ENCODE measurements around the gene ATP5MC2.

DNA sequence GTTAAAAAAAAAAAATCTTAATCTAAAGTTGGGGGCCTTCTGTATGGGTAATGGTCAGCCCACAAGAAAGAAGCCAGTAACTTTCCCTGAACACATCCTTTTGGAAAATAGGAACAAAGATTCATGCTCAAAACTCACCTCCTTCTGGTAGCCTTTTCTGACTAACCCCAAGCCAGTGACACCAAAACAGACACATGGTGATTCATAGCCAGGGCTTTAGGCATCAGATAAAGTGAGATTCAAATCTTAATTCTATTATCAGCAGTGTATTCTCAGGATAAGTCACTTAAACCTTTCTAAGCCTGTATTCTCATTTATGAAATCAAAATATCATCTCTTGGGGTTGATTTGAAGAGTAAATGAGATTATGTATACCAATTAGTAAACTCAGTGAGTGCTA, 4.9 kb downstream of the ATP5MC2 start:
- TF ChIP-seq HDAC3 (IDR thresholded peaks at IDR 0.05; ENCODE audit: borderline replicate concordance, partially characterized antibody), result no peak
- TF ChIP-seq ZNF384 (IDR thresholded peaks at IDR 0.05; ENCODE audit: low read depth, low read length), result no peak
- TF ChIP-seq IFI16 (CRISPR knock-in tag; IDR thresholded peaks at IDR 0.05), result no peak
- no peak for TF ChIP-seq GATA2 (CRISPR knock-in tag; IDR thresholded peaks at IDR 0.05)
- no peak for TF ChIP-seq CBX5 (IDR thresholded peaks at IDR 0.05; ENCODE audit: borderline replicate concordance, low read depth)
- no peak for TF ChIP-seq CC2D1A (IDR thresholded peaks at IDR 0.05)
- TF ChIP-seq POLR2AphosphoS5 (IDR thresholded peaks at IDR 0.05; ENCODE audit: control insufficient read depth, insufficient read depth, low read depth, low read length), result no peak
- no peak for TF ChIP-seq FOXJ3 (CRISPR knock-in tag; IDR thresholded peaks at IDR 0.05)
- no peak for TF ChIP-seq HNRNPUL1 (IDR thresholded peaks at IDR 0.05; ENCODE audit: low read length)
- no peak for TF ChIP-seq CTCF (IDR thresholded peaks at IDR 0.05 in 2 of 3, conservative IDR thresholded peaks at IDR 0.05 in 1 of 3; ENCODE audit: insufficient read depth in 2 of 3, low read depth in 1 of 3, low read length in 3 of 3)
- TF ChIP-seq SMARCC2 (IDR thresholded peaks at IDR 0.05; ENCODE audit: low read depth), result no peak

Data from K562 (cell line).